B cell (primary cell): ENCODE measurements around the gene KIAA0319L. TPM values are rescaled to one million over a fixed set of nuclear protein-coding genes. Genes with fewer than 3 reads are reported as not detected.

Experiments used
- ATAC-seq: fragments of 200-7000 bp; cut with Tn5 transposase; one replicate; pipeline ENCODE4 v1.10.0; 2021; ENCODE audit warnings: low read depth, mild to moderate bottlenecking, moderate number of reproducible peaks, moderate library complexity
- CTCF ChIA-PET: fragments of 350-600 bp; sonication (Branson Sonifier 250); formaldehyde crosslinking; loops from one replicate; lab custom pipeline; 2021; ENCODE audit warnings: antibody characterized with exemption, inconsistent platforms; lab: Charles Lee
- POLR2A ChIA-PET: fragments of 350-600 bp; sonication (Branson Sonifier 250); formaldehyde crosslinking; loops from one replicate; lab custom pipeline; 2021; ENCODE audit warnings: antibody characterized with exemption; lab: Charles Lee
- DNase-seq: peaks from one replicate; pipeline ENCODE4 v3.0.0; 2013
- H2AFZ ChIP-seq: 2 replicates; pipeline ENCODE4 v1.6.1; 2012; ENCODE audit warnings: mild to moderate bottlenecking, low read depth, low read length; ENCODE audit not compliant: insufficient read depth, poor library complexity, severe bottlenecking
- H3K27ac ChIP-seq, 2 donors: 1 replicate in 1 of 2; 2 replicates in 1 of 2; pipeline ENCODE4 v1.5.1; 2012 to 2013; ENCODE audit warnings: low read length in 2 of 2, mild to moderate bottlenecking in 2 of 2, moderate library complexity in 1 of 2
- H3K27me3 ChIP-seq, 4 experiments: fragments of 200-600 bp in 1 of 4; sonication (generic) in 1 of 4; replicated peaks in 1 of 4; 1 replicate in 2 of 4; 2 replicates in 2 of 4; pipeline versions ENCODE4 v1.6.1 to v1.7.0; 2013 to 2016; ENCODE audit warnings: low read length in 3 of 4, mild to moderate bottlenecking in 2 of 4, mixed read lengths in 1 of 4, moderate library complexity in 1 of 4; ENCODE audit not compliant: insufficient read depth in 4 of 4, control insufficient read depth in 3 of 4; ENCODE audit errors: control extremely low read depth in 1 of 4
- H3K36me3 ChIP-seq, 2 experiments: replicated peaks in 1 of 2; 1 replicate in 1 of 2; 2 replicates in 1 of 2; pipeline versions ENCODE4 v1.6.1 to v1.7.1; 2013; ENCODE audit warnings: low read length in 1 of 2; ENCODE audit not compliant: insufficient read depth in 2 of 2, control insufficient read depth in 1 of 2; ENCODE audit errors: control extremely low read depth in 1 of 2, extremely low read depth in 1 of 2
- H3K4me1 ChIP-seq, 2 donors: fragments of 200-600 bp in 1 of 2; sonication (generic) in 1 of 2; 1 replicate in 1 of 2; 2 replicates in 1 of 2; pipeline versions ENCODE4 v1.5.1 to v1.6.1; 2013 to 2017; ENCODE audit warnings: low read length in 2 of 2; ENCODE audit not compliant: control insufficient read depth in 2 of 2, insufficient read depth in 2 of 2
- H3K4me2 ChIP-seq: replicated peaks from 2 replicates; pipeline ENCODE3; 2012; ENCODE audit warnings: mild to moderate bottlenecking, low read depth, low read length; ENCODE audit not compliant: poor library complexity, severe bottlenecking
- H3K4me3 ChIP-seq, 5 experiments: fragments of 200-600 bp in 1 of 5; sonication (generic) in 1 of 5; 1 replicate in 3 of 5; 2 replicates in 2 of 5; pipeline versions ENCODE4 v1.5.1 to v1.7.0; 2011 to 2016; ENCODE audit warnings: low read length in 4 of 5, mild to moderate bottlenecking in 4 of 5, low read depth in 2 of 5, control low read depth in 1 of 5, moderate library complexity in 1 of 5; ENCODE audit not compliant: insufficient read depth in 1 of 5; ENCODE audit errors: control extremely low read depth in 1 of 5, extremely low read depth in 1 of 5
- H3K79me2 ChIP-seq: fragments of 200-600 bp; sonication (generic); one replicate; pipeline ENCODE4 v1.6.0; 2016; ENCODE audit warnings: low read length; ENCODE audit not compliant: control insufficient read depth, insufficient read depth
- H3K9ac ChIP-seq: fragments of 200-600 bp; sonication (generic); 2 replicates; pipeline ENCODE4 v1.6.1; 2017; ENCODE audit warnings: mild to moderate bottlenecking, low read length, moderate library complexity
- H3K9me3 ChIP-seq, 3 donors: one replicate each; pipeline versions ENCODE4 v1.6.1 to v1.7.1; 2013; ENCODE audit warnings: low read length in 2 of 3; ENCODE audit not compliant: control insufficient read depth in 2 of 3, insufficient read depth in 1 of 3; ENCODE audit errors: control extremely low read depth in 1 of 3
- H4K20me1 ChIP-seq: 2 replicates; pipeline ENCODE4 v1.6.0; 2012; ENCODE audit warnings: mild to moderate bottlenecking, low read length; ENCODE audit not compliant: insufficient read depth, control insufficient read depth, poor library complexity, severe bottlenecking
- H3K27ac Mint-ChIP-seq: one replicate; pipeline ENCODE4 v1.8.0; 2021; ENCODE audit warnings: mixed read lengths
- H3K27me3 Mint-ChIP-seq: one replicate; pipeline ENCODE4 v1.8.0; 2021; ENCODE audit warnings: mixed read lengths
- H3K4me1 Mint-ChIP-seq: one replicate; pipeline ENCODE4 v1.8.0; 2021; ENCODE audit warnings: mixed read lengths
- H3K4me3 Mint-ChIP-seq: one replicate; pipeline ENCODE4 v1.8.0; 2021; ENCODE audit warnings: mixed read lengths
- H3K9me3 Mint-ChIP-seq: one replicate; pipeline ENCODE4 v1.8.0; 2022; ENCODE audit warnings: mixed read lengths; ENCODE audit not compliant: insufficient read depth
- CTCF ChIP-seq: fragments of 200-600 bp; IDR thresholded peaks from one replicate; pipeline ENCODE4 v1.8.0; 2022; ENCODE audit warnings: antibody characterized with exemption, mild to moderate bottlenecking
- EZH2 ChIP-seq: IDR thresholded peaks from 2 replicates; pipeline ENCODE4 v1.6.1; 2012; ENCODE audit warnings: borderline replicate concordance, low read depth, mild to moderate bottlenecking, moderate library complexity, low read length; ENCODE audit not compliant: insufficient read depth, poor library complexity, severe bottlenecking
- intact Hi-C: fragments of 100-400 bp; cut with micrococcal nuclease; formaldehyde crosslinking; loops from one replicate; pipeline ENCODE4 v1.10.0; 2022
- polyA plus RNA-seq: library from polyadenylated mRNA; depleted of rRNA; stranded (reverse); fragments of >200 nt; gene quantifications from 2 replicates; pipeline ENCODE4 v1.2.3, GENCODE V29; 2012
- total RNA-seq, 2 donors: library from RNA; stranded (reverse); fragments of 120-200 nt in 1 of 2; gene quantifications; 1 replicate in 1 of 2; 2 replicates in 1 of 2; pipeline versions ENCODE4 v1.2.3 to v1.2.4, GENCODE V29; 2013 to 2022

Gene KIAA0319L
- total and polyA plus RNA-seq, 2 donors (not counting 1 experiment from before 2014, with no cell fraction given): 35.9 to 78.1 TPM

- H3K4me3 Mint-ChIP-seq: no peak overlapping the region
Observed at GRCh38 chr1:35447278-35447677, 109.9 kb downstream of the KIAA0319L start.

GRCh38 chr1:35444519-35444774, 112.8 kb downstream of the KIAA0319L start:
- Histone ChIP-seq H3K79me2 (no peaks in the 10 kb centered on the region), H2AFZ (no peak overlapping the region), H3K4me3 (no peak overlapping the region), H3K27me3 (no peaks in the 10 kb centered on the region), H3K27ac (no peak overlapping the region), H4K20me1 (no peaks in the 10 kb centered on the region), H3K36me3 (peaks cover 7 to 90% of the 10 kb centered on the region in 2 experiments), H3K4me2 (no peak overlapping the region), H3K9me3 (no peaks in the 10 kb centered on the region), H3K9ac (no peak overlapping the region), H3K4me1 (no peaks in the 10 kb centered on the region)
- ATAC-seq: no peak
- no peak overlapping the region for H3K27ac Mint-ChIP-seq
- ChIA-PET CTCF (interaction anchor here (0.6 to 3.0 kb wide), 2 partner anchors 9 to 280 kb away, joined by 4 to 12 read pairs; no protein-coding TSS in a partner anchor), POLR2A (no interaction called here)
- no peaks in the 10 kb centered on the region for H3K27me3 Mint-ChIP-seq
- H3K4me3 Mint-ChIP-seq: no peak overlapping the region
- H3K9me3 Mint-ChIP-seq: no peaks in the 10 kb centered on the region
- DNase-seq: no peak
- intact Hi-C loops: no loop called here
- TF ChIP-seq EZH2 (no peak), CTCF (no peak)
- no peaks in the 10 kb centered on the region for H3K4me1 Mint-ChIP-seq

More at GRCh38 chr1:35447278-35447677, 109.9 kb downstream of the KIAA0319L start:
- intact Hi-C loops: no loop called here
- H2AFZ ChIP-seq: no peak overlapping the region
- DNase-seq (no peak), ATAC-seq (no peak)
- no peaks in the 10 kb centered on the region for H3K27me3 Mint-ChIP-seq
- H3K27ac Mint-ChIP-seq: no peak overlapping the region
- H3K9me3 Mint-ChIP-seq: no peaks in the 10 kb centered on the region
- H3K79me2 ChIP-seq: no peaks in the 10 kb centered on the region
- no peak overlapping the region for H3K27ac ChIP-seq
- H4K20me1 ChIP-seq: no peaks in the 10 kb centered on the region
- no peaks in the 10 kb centered on the region for H3K4me1 ChIP-seq
- ChIA-PET CTCF (interaction anchor here (1.6 kb wide), 1 partner anchor 118 kb away, joined by 4 read pairs; no protein-coding TSS in a partner anchor), POLR2A (no interaction called here)
- H3K36me3 ChIP-seq: peaks cover 2 to 80% of the 10 kb centered on the region in 2 experiments
- H3K4me2 ChIP-seq: no peak overlapping the region
- H3K27me3 ChIP-seq: no peaks in the 10 kb centered on the region
- TF ChIP-seq EZH2: no peak
- H3K4me3 ChIP-seq: peak overlapping the region in 1 of 5 experiments; percentile 48
- H3K9ac ChIP-seq: no peak overlapping the region
- no peaks in the 10 kb centered on the region for H3K9me3 ChIP-seq
- H3K4me1 Mint-ChIP-seq: no peaks in the 10 kb centered on the region
